Jurkat, Clone E6-1 (cell line): ENCODE results near the gene PAPPA2.
"Not testable (repeated sequence)": the region's sequence is repeated elsewhere in the genome, so short reads cannot be mapped to it uniquely, and the experiment has no call there.

Experiments used
- DNase-seq: peaks from one replicate; pipeline ENCODE4 v3.0.0-alpha.2; 2011; ENCODE audit warnings: low read depth, low spot score
- H3K4me3 ChIP-seq: 2 replicates; pipeline ENCODE4 v1.5.1; 2011; ENCODE audit warnings: mild to moderate bottlenecking, low read length, control low read depth, moderate library complexity

Gene PAPPA2

DNA sequence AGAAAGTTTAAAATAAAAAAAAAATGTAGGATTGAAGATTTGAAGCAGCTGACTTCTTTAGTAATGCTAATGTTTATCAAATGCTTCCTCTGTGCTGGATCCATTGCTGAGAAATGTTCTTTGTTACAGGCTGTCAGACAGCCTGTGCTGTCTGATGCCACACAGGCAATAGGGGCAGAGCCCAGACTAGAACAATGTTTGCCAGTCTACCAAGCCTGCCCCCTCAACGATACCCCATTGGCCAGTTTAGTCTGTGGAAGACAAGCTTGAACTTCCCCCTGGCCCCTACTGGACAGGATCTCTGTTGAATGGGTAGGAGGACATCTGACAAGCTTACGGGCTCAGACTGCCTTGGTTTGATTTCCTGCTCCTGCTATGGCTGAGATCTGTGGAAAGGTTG lies 79.4 kb downstream of the PAPPA2 start:
- no peak for DNase-seq
- H3K4me3 ChIP-seq: no peak overlapping the region

DNA sequence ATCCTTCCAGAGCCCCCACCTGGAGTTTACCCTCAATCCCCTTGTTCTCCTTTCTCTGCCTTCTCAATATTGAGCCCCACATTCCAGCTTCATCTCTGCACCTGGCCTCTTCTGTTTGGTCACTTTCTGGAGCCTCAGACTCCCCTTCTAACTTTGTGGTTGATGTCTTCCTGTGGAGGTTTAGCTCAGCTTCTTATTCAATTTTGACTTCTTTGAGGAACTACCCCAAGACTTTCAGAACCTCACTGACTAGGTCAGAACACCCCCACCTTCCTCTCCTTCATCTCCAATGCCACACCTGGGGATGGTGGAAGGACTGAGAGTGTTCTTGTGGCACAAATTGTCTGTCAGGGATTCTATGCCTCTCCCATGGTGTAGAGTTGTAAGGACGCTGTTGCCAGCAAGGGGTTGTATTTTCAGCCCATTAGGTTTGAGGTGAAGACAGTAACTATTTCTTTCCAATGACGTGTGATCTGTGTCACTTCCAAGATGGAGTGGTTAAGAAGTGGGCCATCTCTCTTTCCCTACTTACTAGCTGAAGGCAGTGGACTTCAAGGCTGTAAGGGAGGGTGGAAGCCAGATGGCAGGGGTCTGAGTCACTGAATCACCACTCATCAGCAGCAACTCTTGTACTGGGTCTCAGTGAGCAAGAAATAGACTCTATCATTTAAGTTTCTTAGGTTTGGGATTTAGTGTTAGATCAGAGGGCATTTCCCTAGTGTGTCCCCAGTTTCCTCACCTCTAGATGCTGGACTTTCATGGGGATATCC lies 80.6 kb downstream of the PAPPA2 start:
- no peak for DNase-seq
- H3K4me3 ChIP-seq: no peak overlapping the region

- H3K4me3 ChIP-seq: no peak overlapping the region
- no peak for DNase-seq
These were observed 82.2 kb downstream of the PAPPA2 start for GRCh38 chr1:176545034-176545639.

- H3K4me3 ChIP-seq: no peak overlapping the region
- DNase-seq: no peak
These were observed 83.8 kb downstream of the PAPPA2 start for GRCh38 chr1:176546825-176547224.

- no peak overlapping the region for H3K4me3 ChIP-seq
These were observed 88.2 kb downstream of the PAPPA2 start for GRCh38 chr1:176551146-176551545.

DNA sequence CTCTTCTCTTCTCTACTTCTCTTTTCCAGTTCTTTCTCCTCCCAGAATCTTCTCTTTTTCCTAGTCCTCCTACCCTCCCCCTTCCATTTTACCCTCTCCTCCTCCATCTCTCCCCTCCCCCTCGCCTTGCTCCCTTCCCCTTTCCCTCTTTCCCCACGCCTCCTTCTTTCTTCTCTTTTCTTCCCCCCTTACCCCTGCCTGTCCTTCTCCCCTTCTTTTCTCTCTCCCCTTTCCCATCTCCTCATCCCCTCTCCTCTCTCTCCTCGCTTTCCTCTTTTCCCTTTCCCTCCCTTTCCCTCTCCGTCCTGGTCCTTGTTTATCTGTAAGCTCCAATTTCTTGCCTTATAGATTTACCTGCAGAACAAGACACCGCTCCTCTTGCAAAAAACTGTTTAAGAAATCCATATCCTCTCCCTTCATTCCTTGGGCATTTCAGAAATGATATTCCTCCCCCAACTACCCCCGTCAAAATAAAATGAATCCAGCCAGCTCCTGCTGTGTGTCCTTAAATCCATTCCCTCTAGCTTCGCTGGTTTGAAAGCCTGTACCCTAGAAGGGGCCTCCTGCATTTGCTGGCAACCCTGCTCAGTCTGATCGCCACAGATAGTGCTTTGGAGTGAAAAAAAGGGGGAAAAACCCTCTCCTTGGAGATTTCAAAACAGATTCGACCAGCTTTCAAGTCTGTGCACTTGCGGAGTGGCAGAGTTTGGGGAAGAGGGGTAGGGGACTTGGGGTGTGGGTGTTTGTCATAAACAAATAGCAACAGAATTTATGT lies 89.4 kb downstream of the PAPPA2 start:
- no peak for DNase-seq
- H3K4me3 ChIP-seq: no peak overlapping the region

More at GRCh38 chr1:176551146-176551545, 88.2 kb downstream of the PAPPA2 start:
- no peak for DNase-seq

DNA sequence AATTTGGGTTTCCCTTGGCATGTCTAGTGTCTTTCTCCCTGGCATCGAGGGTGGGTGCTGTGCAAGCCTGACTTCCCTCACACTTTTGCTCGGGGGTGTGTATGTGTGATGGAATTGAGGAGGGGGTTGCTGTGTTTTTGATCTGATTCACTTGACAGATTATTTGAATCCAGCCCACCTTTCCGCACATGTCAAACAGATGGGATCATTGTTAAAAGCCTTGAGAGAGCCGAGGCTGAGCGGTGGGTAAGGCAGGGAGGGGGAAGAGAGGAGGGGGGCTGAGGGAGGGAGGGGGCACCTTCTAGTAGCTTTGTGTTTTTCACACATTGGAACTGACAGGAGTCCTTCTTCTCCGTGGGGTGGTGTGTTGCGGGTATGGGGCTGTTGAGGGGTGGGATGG lies 90.0 kb downstream of the PAPPA2 start:
- no peak for DNase-seq
- H3K4me3 ChIP-seq: no peak overlapping the region

DNA sequence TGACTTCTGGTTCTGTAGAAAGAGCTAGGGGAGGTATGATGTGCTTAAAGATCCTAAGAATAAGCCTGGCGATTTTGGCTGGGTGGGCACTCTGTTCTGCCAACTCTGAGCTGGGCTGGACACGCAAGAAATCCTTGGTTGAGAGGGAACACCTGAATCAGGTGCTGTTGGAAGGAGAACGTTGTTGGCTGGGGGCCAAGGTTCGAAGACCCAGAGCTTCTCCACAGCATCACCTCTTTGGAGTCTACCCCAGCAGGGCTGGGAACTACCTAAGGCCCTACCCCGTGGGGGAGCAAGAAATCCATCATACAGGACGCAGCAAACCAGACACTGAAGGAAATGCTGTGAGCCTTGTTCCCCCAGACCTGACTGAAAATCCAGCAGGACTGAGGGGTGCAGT lies 93.3 kb downstream of the PAPPA2 start:
- no peak overlapping the region for H3K4me3 ChIP-seq
- no peak for DNase-seq

- no peak for DNase-seq
- H3K4me3 ChIP-seq: no peak overlapping the region
These were observed 94.7 kb downstream of the PAPPA2 start for GRCh38 chr1:176557543-176558258.

DNA sequence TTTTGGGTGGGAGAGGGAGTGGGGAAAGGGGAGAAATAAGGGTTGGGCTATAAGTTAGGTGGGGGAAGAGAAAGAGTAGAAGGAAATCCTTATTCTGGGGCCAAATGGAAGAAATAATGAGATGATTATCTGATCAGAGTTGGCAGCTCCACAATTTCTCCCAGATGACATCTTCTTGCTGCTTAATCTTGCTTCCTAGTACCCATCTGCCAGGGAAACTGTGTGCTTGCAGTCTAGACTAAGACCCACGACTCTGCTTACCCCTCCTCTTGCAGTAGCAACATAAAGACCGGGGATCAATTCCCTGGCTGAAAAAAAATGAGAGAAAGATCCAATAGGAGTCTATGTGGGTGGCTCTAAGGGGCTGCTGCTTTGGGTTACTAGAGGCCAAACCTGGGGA lies 95.6 kb downstream of the PAPPA2 start:
- DNase-seq: no peak

DNA sequence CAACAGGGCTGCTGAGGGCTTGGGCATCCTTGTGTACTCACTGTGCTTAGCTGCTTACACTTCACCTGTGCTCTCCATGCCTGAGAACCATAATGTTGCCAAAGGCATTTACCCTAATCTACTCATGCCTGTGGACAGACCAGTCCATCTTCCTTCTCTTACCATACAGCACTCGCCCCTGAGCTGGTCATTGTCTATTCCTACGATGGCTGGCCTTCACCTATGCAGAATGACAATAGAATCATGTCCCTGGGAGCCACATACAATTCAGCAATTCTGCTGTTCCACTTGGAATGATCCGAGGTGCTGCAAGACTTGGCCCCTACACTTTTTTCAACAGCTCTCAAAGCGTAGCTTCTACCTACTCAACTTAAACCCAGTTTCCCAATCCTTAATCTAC lies 96.5 kb downstream of the PAPPA2 start:
- H3K4me3 ChIP-seq: no peak overlapping the region
- no peak for DNase-seq

More for the DNA sequence above, 95.6 kb downstream of the PAPPA2 start:
- H3K4me3 ChIP-seq: no peak overlapping the region

DNA sequence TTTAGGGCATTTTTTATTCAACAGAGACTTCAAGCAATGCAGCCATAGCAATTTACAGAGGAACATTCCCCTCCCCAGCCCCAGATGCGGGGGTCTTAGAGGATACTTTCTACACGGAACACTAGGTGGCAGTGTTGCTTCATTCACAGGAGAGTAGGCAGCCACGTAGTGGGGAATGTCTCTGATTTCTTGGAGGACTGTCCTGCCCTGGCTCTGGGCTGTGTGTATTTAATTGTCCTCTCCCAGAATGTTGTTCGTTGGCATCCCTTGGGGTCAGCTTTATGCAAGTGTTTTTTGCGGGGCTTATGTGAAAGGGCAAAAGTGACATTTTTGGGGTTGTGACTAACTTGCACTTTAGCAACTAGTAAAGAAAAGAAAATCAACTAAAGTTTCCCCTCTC lies 96.9 kb downstream of the PAPPA2 start:
- DNase-seq: peak; percentile 47

GRCh38 chr1:176560681-176561080 lies 97.7 kb downstream of the PAPPA2 start:
- DNase-seq: no peak
- H3K4me3 ChIP-seq: no peak overlapping the region

More for the DNA sequence above, 96.9 kb downstream of the PAPPA2 start:
- no peak overlapping the region for H3K4me3 ChIP-seq

DNA sequence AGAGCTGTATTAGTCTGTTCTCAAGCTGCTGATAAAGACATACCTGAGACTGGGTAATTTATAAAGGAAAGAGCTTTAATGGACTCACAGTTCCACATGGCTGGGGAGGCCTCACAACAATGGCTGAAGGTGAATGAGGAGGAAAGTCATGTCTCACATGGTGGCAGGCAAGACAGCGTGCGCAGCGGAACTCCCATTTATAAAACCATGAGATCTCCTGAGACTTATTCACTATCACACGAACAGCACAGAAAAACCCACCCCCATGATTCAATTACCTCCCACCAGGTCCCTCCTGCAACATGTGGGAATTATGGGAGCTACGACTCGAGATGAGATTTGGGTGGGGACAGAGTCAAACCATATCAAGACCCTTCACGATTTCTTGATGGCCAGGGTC lies 98.8 kb downstream of the PAPPA2 start:
- H3K4me3 ChIP-seq, DNase-seq: not testable (repeated sequence)

DNA sequence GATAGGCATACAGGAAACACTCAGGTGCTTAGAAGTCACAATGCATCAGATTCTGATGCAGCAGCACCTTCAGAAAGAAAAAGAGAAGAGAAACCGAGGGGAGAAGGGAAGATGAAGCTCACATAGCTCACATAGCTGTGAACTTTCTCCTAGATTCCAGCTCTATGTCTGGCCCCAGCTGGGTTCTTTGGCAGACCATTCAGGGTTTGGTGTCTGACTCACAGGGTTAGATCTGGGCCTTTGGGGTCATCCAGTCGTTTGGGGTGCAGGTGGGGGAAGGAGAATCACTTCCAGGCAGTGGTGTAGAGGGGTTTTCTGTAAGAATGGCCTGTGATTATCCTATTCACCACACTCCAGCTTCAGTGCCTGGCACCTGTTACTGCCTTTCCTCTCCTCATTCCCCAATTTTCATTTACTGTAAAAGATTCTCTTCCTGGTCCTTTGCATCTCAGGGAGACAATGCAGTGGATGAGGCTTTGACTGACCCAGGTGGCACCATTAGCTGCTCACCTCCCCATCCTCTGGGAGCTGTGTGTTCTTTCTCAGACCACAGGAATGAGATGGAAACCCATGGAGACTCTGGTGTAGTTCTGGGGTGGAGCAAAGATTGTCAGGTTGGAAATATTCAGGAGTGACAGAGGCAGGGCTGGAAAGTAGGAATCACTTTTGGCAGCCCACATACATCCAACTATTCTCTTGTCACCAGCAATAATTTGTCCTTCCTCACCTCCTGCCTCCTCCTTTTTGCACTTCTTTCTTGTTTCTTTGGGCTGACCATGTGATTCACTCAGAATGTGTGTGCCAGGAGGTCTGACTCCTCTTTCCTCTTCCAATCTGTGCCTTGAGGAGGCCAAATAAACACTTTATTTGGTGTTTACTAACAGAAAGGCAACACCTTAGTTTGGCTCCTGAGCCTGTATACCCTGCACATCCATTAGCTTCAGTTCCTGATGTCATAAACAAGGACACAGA lies 103.3 kb downstream of the PAPPA2 start:
- DNase-seq: no peak
- no peak overlapping the region for H3K4me3 ChIP-seq

DNA sequence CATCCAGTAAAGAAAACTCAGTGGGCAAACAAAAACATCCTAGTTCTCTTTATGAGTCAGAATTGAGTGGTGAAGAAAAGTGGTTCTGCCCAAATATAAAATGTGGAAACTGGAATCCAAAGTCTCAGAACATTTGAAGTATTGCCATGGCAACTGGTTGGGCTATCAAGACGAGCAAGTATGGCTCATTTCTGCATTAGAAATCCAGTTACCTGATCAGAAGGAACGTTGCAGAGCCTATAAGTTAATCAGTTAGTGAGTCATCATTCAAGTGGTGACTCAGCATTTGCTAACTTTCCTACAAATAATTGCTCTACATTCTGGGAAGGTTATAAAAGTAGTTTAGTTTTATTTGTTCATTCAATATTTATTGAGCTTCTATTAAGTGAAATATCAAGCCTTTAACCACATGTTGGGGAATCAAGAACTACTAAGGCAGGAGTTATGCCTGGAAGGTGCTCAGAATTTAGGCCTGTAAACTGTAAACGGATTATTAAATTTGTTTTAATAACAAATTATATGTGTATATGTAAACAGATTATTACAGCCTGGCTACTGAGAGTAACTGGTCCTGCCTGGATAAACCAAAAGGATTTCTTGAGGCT lies 104.3 kb downstream of the PAPPA2 start:
- H3K4me3 ChIP-seq: no peak overlapping the region
- DNase-seq: no peak

DNA sequence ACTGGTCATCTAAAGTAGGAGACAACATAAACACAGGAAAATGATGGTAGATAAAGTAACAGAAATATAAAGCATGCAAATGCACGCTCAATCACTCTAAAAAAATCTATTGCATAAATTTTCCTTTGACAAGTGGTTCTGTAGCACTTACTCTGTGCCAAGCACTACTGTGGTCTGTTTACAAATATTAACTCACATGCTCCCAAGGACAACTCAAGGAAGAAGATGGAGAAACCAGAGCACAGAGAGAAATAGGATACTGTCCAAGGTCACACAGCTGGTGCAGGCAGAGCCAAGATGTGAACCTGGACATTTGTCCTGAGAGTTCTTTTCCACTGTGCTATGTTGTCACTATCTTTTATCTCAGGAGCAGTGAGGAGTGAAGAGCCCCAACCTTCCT lies 105.2 kb downstream of the PAPPA2 start:
- DNase-seq: no peak
- no peak overlapping the region for H3K4me3 ChIP-seq

- no peak overlapping the region for H3K4me3 ChIP-seq
- DNase-seq: no peak
These were observed 111.8 kb downstream of the PAPPA2 start for GRCh38 chr1:176574756-176575155.
